GM23338 (cell line): ENCODE results near the gene S100A12.

Experiments used
- CREB1 ChIP-seq: fragments of 250-450 bp; sonication (Bioruptor Pico); IDR thresholded peaks from 2 replicates; pipeline ENCODE4 v1.5.0; 2020; ENCODE audit warnings: low read depth, mild to moderate bottlenecking, moderate library complexity
- CTCF ChIP-seq, 2 experiments: fragments of 200-600 bp in 1 of 2; sonication (generic) in 1 of 2; conservative IDR thresholded peaks; 2 replicates each; pipeline versions ENCODE4 v1.5.1 to v1.6.1; 2016 to 2017; ENCODE audit warnings: antibody characterized with exemption in 2 of 2, low read depth in 2 of 2, mild to moderate bottlenecking in 2 of 2, moderate library complexity in 1 of 2
- EZH2 ChIP-seq: fragments of 200-600 bp; sonication (generic); IDR thresholded peaks from one replicate; pipeline ENCODE4 v1.8.0; 2017; ENCODE audit warnings: antibody characterized with exemption, mild to moderate bottlenecking, low read depth; ENCODE audit not compliant: unreplicated experiment
- EZH2phosphoT487 ChIP-seq: fragments of 200-600 bp; sonication (generic); IDR thresholded peaks from one replicate; pipeline ENCODE4 v1.8.1; 2018; ENCODE audit warnings: antibody characterized with exemption; ENCODE audit not compliant: unreplicated experiment
- JUNB ChIP-seq: IDR thresholded peaks from one replicate; pipeline ENCODE4 v1.6.1; 2016; ENCODE audit warnings: antibody characterized with exemption; ENCODE audit not compliant: unreplicated experiment
- POLR2AphosphoS5 ChIP-seq: IDR thresholded peaks from 2 replicates; pipeline ENCODE4 v1.6.1; 2016; ENCODE audit warnings: antibody characterized with exemption, low read depth
- REST ChIP-seq: IDR thresholded peaks from one replicate; pipeline ENCODE4 v1.6.1; 2018; ENCODE audit warnings: antibody characterized with exemption; ENCODE audit not compliant: unreplicated experiment
- STAT1 ChIP-seq: IDR thresholded peaks from one replicate; pipeline ENCODE4 v1.6.1; 2016; ENCODE audit warnings: antibody characterized with exemption; ENCODE audit not compliant: unreplicated experiment
- ZNF114 ChIP-seq: fragments of 250-450 bp; sonication (Bioruptor Pico); IDR thresholded peaks from 2 replicates; pipeline ENCODE4 v1.5.0; 2020; ENCODE audit warnings: mild to moderate bottlenecking, moderate library complexity

- no peak for TF ChIP-seq JUNB
- no peak for TF ChIP-seq CTCF (conservative IDR thresholded peaks at IDR 0.05; ENCODE audit: low read depth in 2 of 2)
- TF ChIP-seq POLR2AphosphoS5, result no peak
- no peak for TF ChIP-seq EZH2phosphoT487
- TF ChIP-seq STAT1, result no peak
- TF ChIP-seq REST, result no peak
- no peak for TF ChIP-seq ZNF114 (CRISPR knock-in tag)
- TF ChIP-seq CREB1 (CRISPR knock-in tag), result no peak
- no peak for TF ChIP-seq EZH2
Measured at GRCh38 chr1:153344718-153345025, 30.7 kb downstream of the S100A12 start.
